GM19025 (cell line): ENCODE data around the gene LARGE1.

Experiments
- ATAC-seq: cut with Tn5 transposase; IDR thresholded peaks from one replicate; pipeline ENCODE4 v1.9.1; 2021; ENCODE audit warnings: mild to moderate bottlenecking, low read depth, moderate library complexity; ENCODE audit not compliant: unreplicated experiment

Gene LARGE1

GRCh38 chr22:33539902-33540751 lies 380.1 kb downstream of the LARGE1 start:
- peak; percentile 66 for ATAC-seq

- no peak for ATAC-seq
Observed at GRCh38 chr22:33539202-33539901, 380.9 kb downstream of the LARGE1 start.

GRCh38 chr22:33538277-33538885 lies 381.9 kb downstream of the LARGE1 start:
- ATAC-seq: no peak

- ATAC-seq: no peak
Observed at GRCh38 chr22:33537059-33537458, 383.2 kb downstream of the LARGE1 start.

- no peak for ATAC-seq
Observed at GRCh38 chr22:33535937-33536875, 384.1 kb downstream of the LARGE1 start.

GRCh38 chr22:33529424-33530113 lies 390.7 kb downstream of the LARGE1 start:
- no peak for ATAC-seq

- no peak for ATAC-seq
Observed at GRCh38 chr22:33528183-33528582, 392.1 kb downstream of the LARGE1 start.

- no peak for ATAC-seq
Observed at GRCh38 chr22:33526434-33527107, 393.7 kb downstream of the LARGE1 start.

GRCh38 chr22:33524511-33525260 lies 395.6 kb downstream of the LARGE1 start:
- no peak for ATAC-seq

GRCh38 chr22:33521879-33522665 lies 398.2 kb downstream of the LARGE1 start:
- ATAC-seq: no peak

GRCh38 chr22:33520904-33521780 lies 399.1 kb downstream of the LARGE1 start:
- no peak for ATAC-seq

- no peak for ATAC-seq
Observed at GRCh38 chr22:33519974-33520903, 400.0 kb downstream of the LARGE1 start.

- ATAC-seq: no peak
Observed at GRCh38 chr22:33519071-33519973, 401.0 kb downstream of the LARGE1 start.

GRCh38 chr22:33518405-33518804 lies 401.9 kb downstream of the LARGE1 start:
- no peak for ATAC-seq

GRCh38 chr22:33515795-33516194 lies 404.5 kb downstream of the LARGE1 start:
- ATAC-seq: no peak
